K562 (cell line): Measurements from ENCODE around the gene LANCL3. TPM values are rescaled to one million over a fixed set of nuclear protein-coding genes. Genes with fewer than 3 reads are reported as not detected.

Experiments used
- ATAC-seq: fragments of 200-7000 bp; cut with Tn5 transposase; 3 replicates; pipeline ENCODE4 v1.9.1; 2020; ENCODE audit warnings: moderate library complexity
- BruUV-seq: library from RNA; stranded (reverse); fragments of 400-500 nt; replicated peaks from 2 replicates; lab custom pipeline; 2021; lab: Mats Ljungman, UMichigan
- CTCF ChIA-PET: fragments of 300-600 bp; formaldehyde crosslinking; extraction: SDS; loops from one replicate; lab custom pipeline; 2021; ENCODE audit warnings: low intra/inter-chr PET ratio; lab: Yijun Ruan, JAX
- POLR2A ChIA-PET: fragments of 300-600, 350-650 bp; sonication (Branson Sonifier 250); formaldehyde crosslinking; extraction: SDS; loops from one replicate; lab custom pipeline; 2021; ENCODE audit warnings: antibody characterized with exemption, inconsistent platforms; lab: Yijun Ruan, JAX
- DNase-seq, 4 experiments: peaks; one replicate each; pipeline versions ENCODE4 v3.0.0 to v3.0.0-alpha.2; 2011 to 2018; ENCODE audit warnings: low spot score in 3 of 4, mixed read lengths in 3 of 4; ENCODE audit errors: extremely low read depth in 1 of 4
- FAIRE-seq: peaks from 2 replicates; lab custom pipeline; 2011; peaks lifted over from hg19 to GRCh38; lab: Jason Lieb, UNC
- H2AFZ ChIP-seq: 2 replicates; pipeline ENCODE4 v1.6.0; 2011; ENCODE audit warnings: low read depth, low read length, control low read depth, inconsistent platforms
- H3K27ac ChIP-seq: fragments of 200-600 bp; 3 replicates; pipeline ENCODE4 v1.8.0; 2011; ENCODE audit warnings: low read depth, mild to moderate bottlenecking, control low read depth, inconsistent platforms, low read length, moderate library complexity, mixed read lengths; ENCODE audit errors: extremely low read depth
- H3K27me3 ChIP-seq, 2 experiments: fragments of 300-600 bp in 1 of 2; 2 replicates in 1 of 2; 3 replicates in 1 of 2; pipeline versions ENCODE4 v1.6.0 to v1.8.0; 2011; ENCODE audit warnings: inconsistent platforms in 2 of 2, low read length in 2 of 2, mild to moderate bottlenecking in 1 of 2, mixed read lengths in 1 of 2, moderate library complexity in 1 of 2; ENCODE audit not compliant: control insufficient read depth in 2 of 2, insufficient read depth in 2 of 2
- H3K36me3 ChIP-seq: fragments of 300-600 bp; 3 replicates; pipeline ENCODE4 v1.8.0; 2011; ENCODE audit warnings: mild to moderate bottlenecking, low read length, inconsistent platforms; ENCODE audit not compliant: control insufficient read depth, insufficient read depth
- H3K4me1 ChIP-seq, 2 experiments: fragments of 200-600 bp in 1 of 2; replicated peaks in 1 of 2; 2 replicates in 1 of 2; 3 replicates in 1 of 2; pipeline versions ENCODE4 v1.5.1 to v1.8.0; 2011; ENCODE audit warnings: inconsistent platforms in 2 of 2, low read length in 2 of 2, mild to moderate bottlenecking in 1 of 2, mixed read lengths in 1 of 2, moderate library complexity in 1 of 2; ENCODE audit not compliant: control insufficient read depth in 2 of 2, insufficient read depth in 2 of 2
- H3K4me2 ChIP-seq: 2 replicates; pipeline ENCODE4 v1.6.1; 2011; ENCODE audit warnings: low read length, control low read depth, inconsistent platforms, mixed read lengths; ENCODE audit not compliant: insufficient read depth
- H3K4me3 ChIP-seq: fragments of 200-600 bp; sonication (generic), shearing (Covaris generic); 2 replicates; pipeline ENCODE4 v1.5.1; 2016; ENCODE audit warnings: control low read depth, inconsistent platforms
- H3K79me2 ChIP-seq: fragments of 200-600 bp; 3 replicates; pipeline ENCODE4 v1.8.0; 2011; ENCODE audit warnings: low read length, inconsistent platforms; ENCODE audit not compliant: control insufficient read depth, insufficient read depth
- H3K9ac ChIP-seq, 2 experiments: 2 replicates each; pipeline versions ENCODE4 v1.6.0 to v1.6.1; 2011; ENCODE audit warnings: low read depth in 2 of 2, low read length in 2 of 2, control low read depth in 1 of 2, inconsistent platforms in 1 of 2, mild to moderate bottlenecking in 1 of 2, mixed read lengths in 1 of 2; ENCODE audit not compliant: insufficient read depth in 1 of 2
- H3K9me1 ChIP-seq: one replicate; pipeline ENCODE4 v1.6.0; 2011; ENCODE audit warnings: inconsistent platforms, mild to moderate bottlenecking, low read length, moderate library complexity; ENCODE audit not compliant: control insufficient read depth, insufficient read depth
- H3K9me3 ChIP-seq: replicated peaks from 2 replicates; pipeline ENCODE4 v1.5.1; 2011; ENCODE audit warnings: low read depth, low read length, inconsistent platforms; ENCODE audit not compliant: control insufficient read depth, insufficient read depth
- H4K20me1 ChIP-seq: replicated peaks from 2 replicates; pipeline ENCODE4 v1.6.1; 2011; ENCODE audit warnings: low read length, inconsistent platforms, mixed read lengths; ENCODE audit not compliant: control insufficient read depth, insufficient read depth
- DPF2 ChIP-seq: fragments of 450-650 bp; IDR thresholded peaks from 2 replicates; pipeline ENCODE4 v1.6.1; 2016
- FOXA3 ChIP-seq, 2 experiments: fragments of 450-650 bp in 1 of 2; sonication (generic) in 1 of 2; formaldehyde crosslinking; IDR thresholded peaks in 1 of 2; conservative IDR thresholded peaks in 1 of 2; 2 replicates each; pipeline versions ENCODE4 v1.4.0 to v1.8.0; 2020 to 2022; ENCODE audit warnings: mild to moderate bottlenecking in 2 of 2, missing genetic modification reagents in 1 of 2
- YBX1 ChIP-seq: fragments of 450-650 bp; IDR thresholded peaks from 2 replicates; pipeline ENCODE4 v1.7.1; 2016; ENCODE audit warnings: mild to moderate bottlenecking
- WGBS: fragments of 100-300 bp; shearing (Covaris generic); methylation state at CpG from one replicate; pipeline ENCODE4 v1.1.6; 2016; ENCODE audit warnings: low coverage, mixed read lengths; ENCODE audit not compliant: insufficient coverage; ENCODE audit errors: missing lambda C conversion rate; 5-methylcytosine and 5-hydroxymethylcytosine counted together
- in situ Hi-C: fragments of 300-500 bp; cut with MboI; formaldehyde crosslinking; loops from 4 replicates; pipeline ENCODE4 v1.15.0; 2018; ENCODE audit warnings: inconsistent platforms, mixed read lengths
- intact Hi-C: fragments of 100-400 bp; cut with micrococcal nuclease; formaldehyde crosslinking; loops from 2 replicates; pipeline ENCODE4 v1.14.2; 2022
- polyA plus RNA-seq, 8 experiments: library from polyadenylated mRNA; depleted of rRNA in 4 of 8; stranded (reverse) in 5 of 8; unstranded in 3 of 8; fragments of >200 nt; fragmentation: Nextera tagmentation in 2 of 8; fragmentation: Illumina TruSeq in 1 of 8; extraction: Ambion mirVana in 2 of 8; extraction: Trizol in 1 of 8; gene quantifications; 2 replicates each; pipeline versions ENCODE4 v1.2.1 to v1.2.3, GENCODE V29; 2011 to 2014; ENCODE audit warnings: inconsistent platforms in 1 of 8, missing spikeins in 1 of 8
- total RNA-seq, 7 experiments: library from RNA; depleted of rRNA in 6 of 7; stranded (reverse); fragments of >200 nt in 6 of 7; fragmentation: Illumina TruSeq in 2 of 7; extraction: Trizol in 2 of 7; gene quantifications; 2 replicates each; pipeline versions ENCODE4 v1.2.1 to v1.2.3, GENCODE V29; 2011 to 2021; ENCODE audit warnings: low replicate concordance in 1 of 7
- TF ChIP-seq, protein P1 (sequence below): sonication (generic); IDR thresholded peaks from 2 replicates; pipeline ENCODE4 v1.6.1; 2016
- TF ChIP-seq, protein P2 (sequence below): fragments of 150-350 bp; IDR thresholded peaks from 2 replicates; pipeline ENCODE4 v1.6.1; 2014; ENCODE audit warnings: low read depth, mild to moderate bottlenecking, low read length, borderline replicate concordance

Gene LANCL3
- total and polyA plus RNA-seq, 9 of the 15 experiments (the other 6 are each of a cell fraction or from before 2014, with no cell fraction given) = 0.41 to 1.5 (median 0.58) TPM

DNA sequence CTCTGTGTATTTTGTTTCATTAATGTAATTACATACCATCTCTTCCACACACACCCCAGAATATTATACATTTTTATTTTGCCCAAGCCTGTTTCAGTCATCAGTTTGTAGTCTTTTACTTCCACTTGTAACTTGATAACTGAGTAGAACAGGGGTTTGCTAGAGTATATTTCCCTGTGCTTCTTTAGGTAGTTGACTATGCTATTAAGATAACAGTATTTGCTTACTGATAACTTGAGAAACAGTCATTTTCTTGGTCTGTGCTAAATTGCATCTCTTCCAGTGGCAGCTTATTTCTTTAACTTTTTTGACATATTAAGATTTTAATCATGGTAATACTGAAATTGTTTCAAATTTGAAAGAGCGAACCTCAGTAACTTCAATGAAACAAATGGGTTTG is 107.1 kb downstream of the LANCL3 start:
- no peaks in the 10 kb centered on the region for H3K79me2 ChIP-seq
- H3K9me3 ChIP-seq = no peaks in the 10 kb centered on the region
- no peaks in the 10 kb centered on the region for H3K9me1 ChIP-seq
- WGBS = 60% methylated on average over 1 of the region's 1 CpG
- intact Hi-C loops (no loop called here), in situ Hi-C loops (no loop called here)
- no peak for FAIRE-seq
- H3K4me1 ChIP-seq = peaks cover 0 to 17% of the 10 kb centered on the region in 2 experiments; a peak in 2 of 5 replicates
- H4K20me1 ChIP-seq = no peaks in the 10 kb centered on the region
- H3K9ac ChIP-seq = no peak overlapping the region
- H3K36me3 ChIP-seq = no peaks in the 10 kb centered on the region
- no peak for TF ChIP-seq DPF2
- TF ChIP-seq, protein P1, sequence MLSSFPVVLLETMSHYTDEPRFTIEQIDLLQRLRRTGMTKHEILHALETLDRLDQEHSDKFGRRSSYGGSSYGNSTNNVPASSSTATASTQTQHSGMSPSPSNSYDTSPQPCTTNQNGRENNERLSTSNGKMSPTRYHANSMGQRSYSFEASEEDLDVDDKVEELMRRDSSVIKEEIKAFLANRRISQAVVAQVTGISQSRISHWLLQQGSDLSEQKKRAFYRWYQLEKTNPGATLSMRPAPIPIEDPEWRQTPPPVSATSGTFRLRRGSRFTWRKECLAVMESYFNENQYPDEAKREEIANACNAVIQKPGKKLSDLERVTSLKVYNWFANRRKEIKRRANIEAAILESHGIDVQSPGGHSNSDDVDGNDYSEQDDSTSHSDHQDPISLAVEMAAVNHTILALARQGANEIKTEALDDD = 0 out of 2 replicates have a peak, but pooled peaks have one; percentile 31
- 0 out of 4 replicates have a peak, but pooled peaks of 1 of the 2 experiments have one; percentile 41 for TF ChIP-seq FOXA3 (CRISPR knock-in tag; conservative IDR thresholded peaks at IDR 0.05 in 1 of 2, IDR thresholded peaks at IDR 0.05 in 1 of 2)
- TF ChIP-seq, protein P2, sequence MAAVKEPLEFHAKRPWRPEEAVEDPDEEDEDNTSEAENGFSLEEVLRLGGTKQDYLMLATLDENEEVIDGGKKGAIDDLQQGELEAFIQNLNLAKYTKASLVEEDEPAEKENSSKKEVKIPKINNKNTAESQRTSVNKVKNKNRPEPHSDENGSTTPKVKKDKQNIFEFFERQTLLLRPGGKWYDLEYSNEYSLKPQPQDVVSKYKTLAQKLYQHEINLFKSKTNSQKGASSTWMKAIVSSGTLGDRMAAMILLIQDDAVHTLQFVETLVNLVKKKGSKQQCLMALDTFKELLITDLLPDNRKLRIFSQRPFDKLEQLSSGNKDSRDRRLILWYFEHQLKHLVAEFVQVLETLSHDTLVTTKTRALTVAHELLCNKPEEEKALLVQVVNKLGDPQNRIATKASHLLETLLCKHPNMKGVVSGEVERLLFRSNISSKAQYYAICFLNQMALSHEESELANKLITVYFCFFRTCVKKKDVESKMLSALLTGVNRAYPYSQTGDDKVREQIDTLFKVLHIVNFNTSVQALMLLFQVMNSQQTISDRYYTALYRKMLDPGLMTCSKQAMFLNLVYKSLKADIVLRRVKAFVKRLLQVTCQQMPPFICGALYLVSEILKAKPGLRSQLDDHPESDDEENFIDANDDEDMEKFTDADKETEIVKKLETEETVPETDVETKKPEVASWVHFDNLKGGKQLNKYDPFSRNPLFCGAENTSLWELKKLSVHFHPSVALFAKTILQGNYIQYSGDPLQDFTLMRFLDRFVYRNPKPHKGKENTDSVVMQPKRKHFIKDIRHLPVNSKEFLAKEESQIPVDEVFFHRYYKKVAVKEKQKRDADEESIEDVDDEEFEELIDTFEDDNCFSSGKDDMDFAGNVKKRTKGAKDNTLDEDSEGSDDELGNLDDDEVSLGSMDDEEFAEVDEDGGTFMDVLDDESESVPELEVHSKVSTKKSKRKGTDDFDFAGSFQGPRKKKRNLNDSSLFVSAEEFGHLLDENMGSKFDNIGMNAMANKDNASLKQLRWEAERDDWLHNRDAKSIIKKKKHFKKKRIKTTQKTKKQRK = no peak
- TF ChIP-seq YBX1 = no peak
- DNase-seq = no peak
- no peak for ATAC-seq
- ChIA-PET POLR2A (no interaction called here), CTCF (no interaction called here)
- H3K27me3 ChIP-seq = no peaks in the 10 kb centered on the region
- no peak overlapping the region for H3K4me3 ChIP-seq
- no peak overlapping the region for H3K4me2 ChIP-seq
- H3K27ac ChIP-seq = no peak overlapping the region
- no peak overlapping the region for H2AFZ ChIP-seq
- no TSS peak for BruUV-seq
